ENCODE results near the gene LAMTOR1.

The LAMTOR1 gene

GRCh38 chr11:72081821-72082453 is 21.2 kb downstream of the LAMTOR1 start:
- H3K36me3 ChIP-seq (ENCODE audit: insufficient read depth, low read length), result no peaks in the 10 kb centered on the region
- H3K9me3 ChIP-seq (ENCODE audit: control insufficient read depth, insufficient read depth, low read length), result no peaks in the 10 kb centered on the region
- H3K4me1 ChIP-seq (ENCODE audit: insufficient read depth, low read length), result peaks cover 7% of the 10 kb centered on the region
- H3K9ac ChIP-seq (ENCODE audit: low read depth, low read length), result no peak overlapping the region

GRCh38 chr11:72081184-72081644 is 21.9 kb downstream of the LAMTOR1 start:
- Histone ChIP-seq H3K9me3 (ENCODE audit: control insufficient read depth, insufficient read depth, low read length) (no peaks in the 10 kb centered on the region), H3K36me3 (ENCODE audit: insufficient read depth, low read length) (no peaks in the 10 kb centered on the region), H3K4me1 (ENCODE audit: insufficient read depth, low read length) (peaks cover 7% of the 10 kb centered on the region), H3K9ac (ENCODE audit: low read depth, low read length) (peak overlapping the region; percentile 72)

GRCh38 chr11:72080326-72081183 is 22.5 kb downstream of the LAMTOR1 start, which contains the start of the genes LRRC51 and NUMA1:
Gene LRRC51, plus strand, starts transcription at chr11:72080850. Its CDS starts 8,234 bp downstream, at chr11:72089084.
Gene NUMA1, minus strand, starts transcription at chr11:72080542. Its CDS starts 44,599 bp downstream, at chr11:72035943.
- Histone ChIP-seq H3K9ac (ENCODE audit: low read depth, low read length) (peak within 1 kb of the TSS; percentile 79), H3K9me3 (ENCODE audit: control insufficient read depth, insufficient read depth, low read length) (no peaks in the 10 kb centered on the region), H3K36me3 (ENCODE audit: insufficient read depth, low read length) (no peaks in the 10 kb centered on the region), H3K4me1 (ENCODE audit: insufficient read depth, low read length) (peaks cover 7% of the 10 kb centered on the region)

DNA sequence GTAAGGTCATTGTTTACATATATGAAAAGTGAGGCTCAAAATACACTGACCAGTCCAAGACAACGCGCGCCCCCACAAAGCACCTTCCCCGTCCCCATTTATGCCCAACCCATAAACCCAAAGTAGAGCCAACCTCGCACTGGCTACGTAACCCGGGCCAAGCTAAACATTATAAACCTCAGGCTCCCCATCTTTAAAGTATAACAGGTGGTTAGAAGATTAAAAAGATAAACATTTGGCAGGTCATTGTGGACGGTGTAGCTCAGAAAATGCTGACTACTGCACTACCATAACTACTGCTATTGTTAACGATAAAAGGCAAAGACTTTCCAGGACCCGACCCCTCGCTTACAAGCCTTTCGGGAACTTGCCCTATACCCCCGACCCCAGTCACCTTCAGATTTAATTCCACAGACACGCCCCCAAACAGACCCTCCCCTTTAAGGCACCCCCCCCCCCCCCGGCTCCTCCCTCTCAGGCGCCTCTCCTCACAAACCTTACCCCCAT is 23.2 kb downstream of the LAMTOR1 start:
- peaks cover 7% of the 10 kb centered on the region for H3K4me1 ChIP-seq (ENCODE audit: insufficient read depth, low read length)
- H3K36me3 ChIP-seq (ENCODE audit: insufficient read depth, low read length), result no peaks in the 10 kb centered on the region
- peak overlapping the region; percentile 79 for H3K9ac ChIP-seq (ENCODE audit: low read depth, low read length)
- no peaks in the 10 kb centered on the region for H3K9me3 ChIP-seq (ENCODE audit: control insufficient read depth, insufficient read depth, low read length)

DNA sequence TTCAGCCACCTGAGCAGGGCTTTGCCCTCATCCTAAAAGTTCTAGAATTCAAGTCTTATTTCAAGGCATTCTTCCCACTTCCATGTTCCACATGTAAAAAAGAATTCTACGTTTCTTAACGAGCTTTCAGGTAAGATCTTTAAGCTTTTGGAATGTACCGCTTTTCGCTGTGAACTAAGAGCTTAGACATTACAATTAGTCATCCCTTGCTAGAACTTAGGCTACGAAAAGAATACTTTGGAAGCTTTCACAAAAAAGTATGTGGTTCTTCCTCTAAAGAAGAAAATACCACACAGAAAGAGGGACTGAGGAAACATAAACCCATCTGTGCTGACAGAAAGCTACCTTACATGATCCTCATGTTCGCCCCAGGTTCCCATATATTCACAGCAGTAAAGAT is 24.6 kb downstream of the LAMTOR1 start:
- peaks cover 7% of the 10 kb centered on the region for H3K4me1 ChIP-seq (ENCODE audit: insufficient read depth, low read length)
- H3K36me3 ChIP-seq (ENCODE audit: insufficient read depth, low read length), result no peaks in the 10 kb centered on the region
- H3K9me3 ChIP-seq (ENCODE audit: control insufficient read depth, insufficient read depth, low read length), result no peaks in the 10 kb centered on the region
- H3K9ac ChIP-seq (ENCODE audit: low read depth, low read length), result peak overlapping the region; percentile 79; the same call in 1 of the 2 replicates

- Histone ChIP-seq H3K9me3 (ENCODE audit: control insufficient read depth, insufficient read depth, low read length) (no peaks in the 10 kb centered on the region), H3K4me1 (ENCODE audit: insufficient read depth, low read length) (peaks cover 15% of the 10 kb centered on the region), H3K9ac (ENCODE audit: low read depth, low read length) (no peak overlapping the region), H3K36me3 (ENCODE audit: insufficient read depth, low read length) (no peaks in the 10 kb centered on the region)
These were observed 27.3 kb downstream of the LAMTOR1 start for GRCh38 chr11:72075756-72076155.

- no peaks in the 10 kb centered on the region for H3K9me3 ChIP-seq (ENCODE audit: control insufficient read depth, insufficient read depth, low read length)
- peaks cover 22% of the 10 kb centered on the region for H3K4me1 ChIP-seq (ENCODE audit: insufficient read depth, low read length)
- no peaks in the 10 kb centered on the region for H3K36me3 ChIP-seq (ENCODE audit: insufficient read depth, low read length)
- no peak overlapping the region for H3K9ac ChIP-seq (ENCODE audit: low read depth, low read length)
These were observed 28.0 kb downstream of the LAMTOR1 start for GRCh38 chr11:72075109-72075508.

DNA sequence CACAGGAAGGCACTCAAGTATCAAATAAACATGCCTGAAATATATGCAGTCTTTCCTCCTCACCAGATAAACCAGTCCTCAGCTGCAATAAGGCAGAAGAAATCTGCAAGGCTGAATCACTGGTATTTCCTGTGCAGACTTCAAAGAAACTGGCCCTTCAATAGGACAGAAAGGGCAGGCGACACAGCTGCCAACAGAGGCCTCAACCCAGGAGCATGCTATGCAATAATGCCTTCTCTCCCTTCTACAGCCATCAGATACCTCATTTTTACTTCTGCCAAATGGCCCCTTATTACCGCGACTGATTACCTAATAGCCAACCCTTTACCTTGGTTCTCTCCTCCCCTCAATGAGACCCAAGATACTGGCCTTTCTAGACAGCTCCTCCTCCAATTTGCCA is 30.7 kb downstream of the LAMTOR1 start:
- Histone ChIP-seq H3K36me3 (ENCODE audit: insufficient read depth, low read length) (no peaks in the 10 kb centered on the region; the same call in 1 of the 2 replicates), H3K9me3 (ENCODE audit: control insufficient read depth, insufficient read depth, low read length) (no peaks in the 10 kb centered on the region), H3K4me1 (ENCODE audit: insufficient read depth, low read length) (peaks cover 27% of the 10 kb centered on the region), H3K9ac (ENCODE audit: low read depth, low read length) (no peak overlapping the region)

DNA sequence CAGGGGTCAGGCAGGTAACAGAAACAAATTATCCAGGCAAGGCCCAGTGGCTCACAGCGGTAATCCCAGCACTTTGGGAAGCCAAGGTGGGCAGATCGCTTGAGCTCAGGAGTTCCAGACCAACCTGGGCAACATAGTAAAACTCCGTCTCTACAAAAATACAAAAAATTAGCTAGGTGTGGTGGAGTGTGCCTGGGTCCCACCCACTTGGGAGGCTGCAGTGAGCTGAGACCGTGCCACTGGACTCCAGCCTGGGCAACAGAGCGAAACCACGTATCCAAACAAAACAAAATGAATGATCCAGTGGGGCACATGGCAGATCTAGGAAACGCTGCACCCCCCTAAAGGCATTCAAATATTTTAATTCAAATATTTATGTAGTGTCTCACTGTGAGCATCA is 32.6 kb downstream of the LAMTOR1 start:
- Histone ChIP-seq H3K36me3 (ENCODE audit: insufficient read depth, low read length) (peaks cover 3% of the 10 kb centered on the region; the same call in 1 of the 2 replicates), H3K4me1 (ENCODE audit: insufficient read depth, low read length) (peaks cover 27% of the 10 kb centered on the region), H3K9me3 (ENCODE audit: control insufficient read depth, insufficient read depth, low read length) (no peaks in the 10 kb centered on the region), H3K9ac (ENCODE audit: low read depth, low read length) (no peak overlapping the region)

DNA sequence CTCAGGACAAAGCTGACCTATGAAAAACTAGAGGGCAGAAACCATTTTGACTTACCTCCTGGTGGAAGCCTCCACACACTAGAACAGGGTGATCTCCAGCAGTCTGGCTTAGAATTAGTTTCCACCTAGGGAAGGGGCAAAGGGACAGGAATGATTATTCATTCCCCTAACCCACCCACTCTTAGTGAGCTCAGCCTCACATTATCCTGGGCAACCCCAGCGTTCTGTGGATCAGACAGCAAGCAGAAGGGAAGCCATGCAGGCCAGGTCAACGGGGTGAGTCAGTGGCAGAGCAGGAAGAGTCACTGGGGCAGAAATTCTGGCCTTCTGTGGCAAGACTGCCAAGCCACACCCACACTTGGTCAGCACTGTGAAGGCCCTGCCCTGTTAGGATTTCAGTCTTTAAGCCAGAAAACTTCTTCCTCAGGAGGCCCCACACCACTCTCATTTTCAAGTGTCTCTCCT is 33.3 kb downstream of the LAMTOR1 start:
- peaks cover 3% of the 10 kb centered on the region; the same call in 1 of the 2 replicates for H3K36me3 ChIP-seq (ENCODE audit: insufficient read depth, low read length)
- H3K9ac ChIP-seq (ENCODE audit: low read depth, low read length), result no peak overlapping the region
- H3K9me3 ChIP-seq (ENCODE audit: control insufficient read depth, insufficient read depth, low read length), result no peaks in the 10 kb centered on the region
- peaks cover 27% of the 10 kb centered on the region for H3K4me1 ChIP-seq (ENCODE audit: insufficient read depth, low read length)

GRCh38 chr11:72069200-72069599 is 33.9 kb downstream of the LAMTOR1 start:
- Histone ChIP-seq H3K4me1 (ENCODE audit: insufficient read depth, low read length) (peaks cover 27% of the 10 kb centered on the region), H3K9ac (ENCODE audit: low read depth, low read length) (no peak overlapping the region), H3K36me3 (ENCODE audit: insufficient read depth, low read length) (peaks cover 3% of the 10 kb centered on the region; the same call in 1 of the 2 replicates), H3K9me3 (ENCODE audit: control insufficient read depth, insufficient read depth, low read length) (no peaks in the 10 kb centered on the region)

- Histone ChIP-seq H3K4me1 (ENCODE audit: insufficient read depth, low read length) (peaks cover 27% of the 10 kb centered on the region), H3K36me3 (ENCODE audit: insufficient read depth, low read length) (peaks cover 3% of the 10 kb centered on the region; the same call in 1 of the 2 replicates), H3K9me3 (ENCODE audit: control insufficient read depth, insufficient read depth, low read length) (no peaks in the 10 kb centered on the region), H3K9ac (ENCODE audit: low read depth, low read length) (no peak overlapping the region)
These were observed 35.4 kb downstream of the LAMTOR1 start for GRCh38 chr11:72067676-72068075.

DNA sequence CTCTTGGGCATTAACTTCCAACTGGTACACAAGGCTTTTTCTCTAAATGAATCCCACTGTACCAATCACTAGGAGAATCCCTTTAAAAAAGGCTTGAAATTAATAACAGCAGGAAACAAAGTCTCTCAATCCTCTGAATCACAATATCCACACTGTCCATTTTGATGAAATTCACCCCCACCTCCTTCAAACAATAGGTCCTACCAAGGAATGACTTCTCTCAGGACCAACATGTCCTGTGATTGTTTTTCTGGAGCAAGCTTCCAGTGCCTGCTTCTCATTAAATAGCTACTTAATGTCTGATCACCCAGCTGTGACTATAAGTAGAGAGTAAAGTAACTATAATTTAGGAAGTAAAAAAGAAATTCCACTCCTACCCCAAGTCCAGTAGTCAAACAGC is 35.8 kb downstream of the LAMTOR1 start:
- Histone ChIP-seq H3K9ac (ENCODE audit: low read depth, low read length) (no peak overlapping the region), H3K36me3 (ENCODE audit: insufficient read depth, low read length) (peaks cover 3% of the 10 kb centered on the region; the same call in 1 of the 2 replicates), H3K9me3 (ENCODE audit: control insufficient read depth, insufficient read depth, low read length) (no peaks in the 10 kb centered on the region), H3K4me1 (ENCODE audit: insufficient read depth, low read length) (peaks cover 25% of the 10 kb centered on the region)

DNA sequence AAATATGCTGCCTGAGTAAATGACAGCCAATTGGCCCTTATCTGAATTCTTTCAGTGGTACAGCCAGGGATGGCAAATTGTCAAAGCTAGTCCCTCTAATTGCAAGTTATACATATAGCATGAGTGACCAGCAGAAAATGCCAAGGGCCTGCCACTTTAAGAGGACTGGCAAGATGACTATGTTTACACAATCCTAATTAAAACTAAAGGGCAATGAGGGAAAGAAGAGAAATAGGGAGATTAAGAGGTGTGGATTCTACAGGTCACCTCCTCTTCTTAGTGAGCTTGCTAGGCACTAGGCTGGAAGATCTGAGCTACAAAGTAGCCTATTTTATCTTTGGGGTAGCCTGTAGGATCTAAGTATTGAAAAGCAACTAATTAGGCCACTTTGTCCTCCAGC is 36.2 kb downstream of the LAMTOR1 start:
- H3K4me1 ChIP-seq (ENCODE audit: insufficient read depth, low read length), result peaks cover 20% of the 10 kb centered on the region
- H3K36me3 ChIP-seq (ENCODE audit: insufficient read depth, low read length), result peaks cover 3% of the 10 kb centered on the region; the same call in 1 of the 2 replicates
- H3K9ac ChIP-seq (ENCODE audit: low read depth, low read length), result no peak overlapping the region
- no peaks in the 10 kb centered on the region for H3K9me3 ChIP-seq (ENCODE audit: control insufficient read depth, insufficient read depth, low read length)

Measured in ES-I3 (cell line).